HL-60 (cell line): ENCODE measurements around the gene NDP.
A peak's percentile ranks its signal among the peaks of the same experiment; 100 is the strongest.

Experiments
- DNase-seq, 2 experiments: peaks; one replicate each; pipeline ENCODE4 v3.0.0-alpha.2; 2010 to 2020; ENCODE audit warnings: low read depth in 1 of 2, low spot score in 1 of 2
- H3K27ac ChIP-seq: fragments of 250-450 bp; sonication (Bioruptor Pico); replicated peaks from 2 replicates; pipeline ENCODE4 v1.5.1; 2020; ENCODE audit warnings: mild to moderate bottlenecking, moderate library complexity
- H3K27me3 ChIP-seq: fragments of 250-450 bp; sonication (Bioruptor Pico); 2 replicates; pipeline ENCODE4 v1.5.1; 2021; ENCODE audit warnings: mild to moderate bottlenecking, moderate library complexity; ENCODE audit not compliant: insufficient read depth, poor library complexity, severe bottlenecking
- H3K4me3 ChIP-seq: replicated peaks from 2 replicates; pipeline ENCODE4 v1.5.1; 2011; ENCODE audit warnings: mild to moderate bottlenecking, control low read depth, low read length; ENCODE audit not compliant: insufficient read depth
- GABPA ChIP-seq: IDR thresholded peaks from 2 replicates; pipeline ENCODE4 v1.6.1; 2012; ENCODE audit warnings: low read depth
- POLR2AphosphoS5 ChIP-seq: IDR thresholded peaks from 2 replicates; pipeline ENCODE4 v1.6.1; 2012; ENCODE audit warnings: low read depth
- SPI1 ChIP-seq: IDR thresholded peaks from 2 replicates; pipeline ENCODE4 v1.6.1; 2012; ENCODE audit warnings: low read depth, mild to moderate bottlenecking, borderline replicate concordance
- TF ChIP-seq, protein P1 (sequence below): IDR thresholded peaks from 2 replicates; pipeline ENCODE4 v1.6.1; 2012; ENCODE audit warnings: low read depth; ENCODE audit not compliant: insufficient replicate concordance
- TF ChIP-seq, protein P2 (sequence below): IDR thresholded peaks from one replicate; pipeline ENCODE4 v1.5.1; 2011; ENCODE audit warnings: low read length, control low read depth, inconsistent platforms; ENCODE audit not compliant: insufficient read depth

The NDP gene

DNA sequence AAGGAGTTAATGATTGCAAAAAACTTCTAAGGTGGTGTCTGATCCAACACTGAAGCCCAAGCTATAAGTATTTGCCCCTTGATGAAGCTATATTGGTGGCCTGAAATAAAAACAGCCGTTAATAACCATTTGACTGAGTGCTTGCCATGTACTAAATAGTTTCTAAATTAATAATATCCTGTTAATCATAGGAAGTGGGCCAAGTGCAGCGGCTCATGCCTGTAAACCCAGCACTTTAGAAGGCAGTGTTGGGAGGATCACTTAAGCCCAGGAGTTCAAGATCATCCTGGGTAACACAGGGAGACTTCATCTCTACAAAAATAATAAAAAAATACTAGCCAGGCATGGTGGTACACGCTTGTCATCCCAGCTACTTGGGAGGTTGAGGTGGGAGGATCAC is 8.3 kb downstream of the NDP start:
- no peak for DNase-seq
- Histone ChIP-seq H3K27ac (no peak overlapping the region), H3K27me3 (no peaks in the 10 kb centered on the region), H3K4me3 (no peak overlapping the region)
- TF ChIP-seq GABPA (no peak), POLR2AphosphoS5 (no peak), SPI1 (no peak)
- TF ChIP-seq, protein P1, sequence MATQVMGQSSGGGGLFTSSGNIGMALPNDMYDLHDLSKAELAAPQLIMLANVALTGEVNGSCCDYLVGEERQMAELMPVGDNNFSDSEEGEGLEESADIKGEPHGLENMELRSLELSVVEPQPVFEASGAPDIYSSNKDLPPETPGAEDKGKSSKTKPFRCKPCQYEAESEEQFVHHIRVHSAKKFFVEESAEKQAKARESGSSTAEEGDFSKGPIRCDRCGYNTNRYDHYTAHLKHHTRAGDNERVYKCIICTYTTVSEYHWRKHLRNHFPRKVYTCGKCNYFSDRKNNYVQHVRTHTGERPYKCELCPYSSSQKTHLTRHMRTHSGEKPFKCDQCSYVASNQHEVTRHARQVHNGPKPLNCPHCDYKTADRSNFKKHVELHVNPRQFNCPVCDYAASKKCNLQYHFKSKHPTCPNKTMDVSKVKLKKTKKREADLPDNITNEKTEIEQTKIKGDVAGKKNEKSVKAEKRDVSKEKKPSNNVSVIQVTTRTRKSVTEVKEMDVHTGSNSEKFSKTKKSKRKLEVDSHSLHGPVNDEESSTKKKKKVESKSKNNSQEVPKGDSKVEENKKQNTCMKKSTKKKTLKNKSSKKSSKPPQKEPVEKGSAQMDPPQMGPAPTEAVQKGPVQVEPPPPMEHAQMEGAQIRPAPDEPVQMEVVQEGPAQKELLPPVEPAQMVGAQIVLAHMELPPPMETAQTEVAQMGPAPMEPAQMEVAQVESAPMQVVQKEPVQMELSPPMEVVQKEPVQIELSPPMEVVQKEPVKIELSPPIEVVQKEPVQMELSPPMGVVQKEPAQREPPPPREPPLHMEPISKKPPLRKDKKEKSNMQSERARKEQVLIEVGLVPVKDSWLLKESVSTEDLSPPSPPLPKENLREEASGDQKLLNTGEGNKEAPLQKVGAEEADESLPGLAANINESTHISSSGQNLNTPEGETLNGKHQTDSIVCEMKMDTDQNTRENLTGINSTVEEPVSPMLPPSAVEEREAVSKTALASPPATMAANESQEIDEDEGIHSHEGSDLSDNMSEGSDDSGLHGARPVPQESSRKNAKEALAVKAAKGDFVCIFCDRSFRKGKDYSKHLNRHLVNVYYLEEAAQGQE: no peak
- TF ChIP-seq, protein P2, sequence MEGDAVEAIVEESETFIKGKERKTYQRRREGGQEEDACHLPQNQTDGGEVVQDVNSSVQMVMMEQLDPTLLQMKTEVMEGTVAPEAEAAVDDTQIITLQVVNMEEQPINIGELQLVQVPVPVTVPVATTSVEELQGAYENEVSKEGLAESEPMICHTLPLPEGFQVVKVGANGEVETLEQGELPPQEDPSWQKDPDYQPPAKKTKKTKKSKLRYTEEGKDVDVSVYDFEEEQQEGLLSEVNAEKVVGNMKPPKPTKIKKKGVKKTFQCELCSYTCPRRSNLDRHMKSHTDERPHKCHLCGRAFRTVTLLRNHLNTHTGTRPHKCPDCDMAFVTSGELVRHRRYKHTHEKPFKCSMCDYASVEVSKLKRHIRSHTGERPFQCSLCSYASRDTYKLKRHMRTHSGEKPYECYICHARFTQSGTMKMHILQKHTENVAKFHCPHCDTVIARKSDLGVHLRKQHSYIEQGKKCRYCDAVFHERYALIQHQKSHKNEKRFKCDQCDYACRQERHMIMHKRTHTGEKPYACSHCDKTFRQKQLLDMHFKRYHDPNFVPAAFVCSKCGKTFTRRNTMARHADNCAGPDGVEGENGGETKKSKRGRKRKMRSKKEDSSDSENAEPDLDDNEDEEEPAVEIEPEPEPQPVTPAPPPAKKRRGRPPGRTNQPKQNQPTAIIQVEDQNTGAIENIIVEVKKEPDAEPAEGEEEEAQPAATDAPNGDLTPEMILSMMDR: no peak

DNA sequence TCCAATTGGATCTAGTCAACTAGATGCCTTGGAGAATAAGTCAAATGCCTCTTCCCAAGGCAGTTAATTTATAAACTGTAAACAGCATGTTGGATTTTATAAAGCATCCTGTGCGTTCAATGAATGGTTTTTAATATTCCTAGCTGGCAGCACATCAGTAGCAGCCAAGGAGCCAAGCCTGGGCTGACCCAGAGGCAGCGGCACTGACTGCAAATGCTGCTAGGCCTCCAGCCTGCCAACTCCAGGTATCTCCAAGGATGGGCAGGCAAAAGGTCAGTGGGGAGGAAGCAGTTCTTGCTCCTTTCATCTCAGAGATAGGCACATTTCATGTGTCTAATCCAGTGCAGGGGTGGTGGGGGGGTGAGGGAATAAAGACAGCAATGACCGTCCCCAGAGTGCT is 9.5 kb downstream of the NDP start:
- Histone ChIP-seq H3K4me3 (no peak overlapping the region), H3K27ac (no peak overlapping the region), H3K27me3 (no peaks in the 10 kb centered on the region)
- DNase-seq: no peak
- TF ChIP-seq, protein P1: no peak
- no peak for TF ChIP-seq SPI1
- no peak for TF ChIP-seq GABPA
- no peak for TF ChIP-seq POLR2AphosphoS5

DNA sequence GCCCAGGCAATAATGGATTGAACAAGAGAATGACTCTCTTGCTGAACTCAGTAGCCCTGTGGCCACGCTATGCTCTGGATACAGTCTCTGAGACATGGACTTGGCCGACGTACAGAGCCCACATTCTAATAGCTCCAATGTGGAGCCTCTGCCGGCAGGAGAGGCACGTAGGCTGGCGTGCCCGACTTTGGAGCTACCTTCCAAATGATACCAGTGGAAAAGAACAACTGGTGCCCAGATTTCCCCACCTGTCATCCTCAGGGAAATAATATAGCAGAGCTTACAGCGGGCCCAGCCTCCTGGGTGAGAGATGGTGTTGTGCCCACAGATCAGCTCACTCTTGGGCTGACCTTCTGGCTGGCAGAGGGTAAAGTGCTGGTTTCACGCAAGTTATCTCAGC is 10.6 kb downstream of the NDP start:
- no peak overlapping the region for H3K27ac ChIP-seq
- TF ChIP-seq SPI1 (no peak), POLR2AphosphoS5 (no peak), GABPA (no peak)
- TF ChIP-seq, protein P2: no peak
- TF ChIP-seq, protein P1: no peak
- H3K4me3 ChIP-seq: no peak overlapping the region
- no peaks in the 10 kb centered on the region for H3K27me3 ChIP-seq
- no peak for DNase-seq

DNA sequence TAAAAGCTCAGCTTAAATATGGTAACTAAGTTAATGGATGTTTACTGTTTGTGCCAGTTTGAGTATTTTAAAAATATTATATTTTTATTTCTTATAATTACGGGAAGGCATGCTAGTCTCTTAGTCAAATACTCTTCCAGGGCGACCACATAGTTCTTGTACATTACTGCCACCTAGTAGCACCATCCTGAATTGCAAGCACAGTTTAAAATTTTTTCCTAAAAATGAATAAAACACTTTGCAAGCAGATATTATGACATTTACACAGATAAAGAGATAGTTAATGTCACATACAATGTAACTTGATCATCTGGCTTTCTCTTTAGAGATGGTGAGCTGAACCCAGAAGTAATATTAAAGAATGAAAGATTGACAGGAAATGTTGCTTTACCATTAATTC is 11.5 kb downstream of the NDP start:
- DNase-seq: peak; percentile 1 to 3
- H3K27me3 ChIP-seq: no peaks in the 10 kb centered on the region
- no peak overlapping the region for H3K27ac ChIP-seq
- no peak overlapping the region for H3K4me3 ChIP-seq
- TF ChIP-seq, protein P2: peak; percentile 10
- TF ChIP-seq, protein P1: no peak
- no peak for TF ChIP-seq POLR2AphosphoS5
- no peak for TF ChIP-seq GABPA
- TF ChIP-seq SPI1: no peak
